ENCODE data around the gene RAB40C. TPM values are rescaled to one million over a fixed set of nuclear protein-coding genes. Genes with fewer than 3 reads are reported as not detected.

Gene RAB40C
- total and polyA plus RNA-seq, 3 donors from 2014 or later = 27.6 to 51.2 (median 47.9) TPM

- H3K36me3 ChIP-seq (ENCODE audit: low read depth, missing control alignments) = no peaks in the 10 kb centered on the region
- H3K4me1 ChIP-seq = peaks cover under 1% of the 10 kb centered on the region
- H3K27ac ChIP-seq = no peak overlapping the region
- 95 to 96% methylated on average over 7 to 23 of the region's 24 CpGs for WGBS, 2 donors
- H3K4me3 ChIP-seq = no peak overlapping the region
- no peaks in the 10 kb centered on the region for H3K9me3 ChIP-seq
- DNase-seq = no peak
- no peaks in the 10 kb centered on the region for H3K27me3 ChIP-seq
- TF ChIP-seq CTCF (IDR thresholded peaks at IDR 0.05) (no peak), POLR2A (IDR thresholded peaks at IDR 0.05) (no peak)
- intact Hi-C loops (cut with DNase I; ENCODE audit: low total_unique reads) = no loop called here
Observed at GRCh38 chr16:578232-578869, 11.5 kb upstream of the RAB40C start.

- WGBS, 2 donors = 56 to 89% methylated on average over 3 to 34 of the region's 34 CpGs
Observed at GRCh38 chr16:578870-579405, 10.9 kb upstream of the RAB40C start.

GRCh38 chr16:580141-580945 is 9.5 kb upstream of the RAB40C start:
- Histone ChIP-seq H3K4me1 (peaks cover 4% of the 10 kb centered on the region), H3K36me3 (ENCODE audit: low read depth, missing control alignments) (no peaks in the 10 kb centered on the region), H3K27ac (no peak overlapping the region), H3K27me3 (no peaks in the 10 kb centered on the region), H3K9me3 (no peaks in the 10 kb centered on the region), H3K4me3 (no peak overlapping the region)
- WGBS, 2 donors = 91 to 93% methylated on average over 7 to 27 of the region's 27 CpGs
- DNase-seq = no peak
- TF ChIP-seq POLR2A (IDR thresholded peaks at IDR 0.05) (no peak), CTCF (IDR thresholded peaks at IDR 0.05) (no peak)
- intact Hi-C loops (cut with DNase I; ENCODE audit: low total_unique reads) = loop anchor here (10.0 kb wide), 2 partner anchors 54 to 84 kb away; partner anchors contain the start of genes METTL26, RHOT2 and WFIKKN1

More at GRCh38 chr16:578870-579405, 10.9 kb upstream of the RAB40C start:
- intact Hi-C loops (cut with DNase I; ENCODE audit: low total_unique reads) = no loop called here
- no peak overlapping the region for H3K27ac ChIP-seq
- DNase-seq = peak; percentile 73
- TF ChIP-seq CTCF (IDR thresholded peaks at IDR 0.05) (peak; percentile 56 to 62 (median 58)), POLR2A (IDR thresholded peaks at IDR 0.05) (no peak)
- H3K36me3 ChIP-seq (ENCODE audit: low read depth, missing control alignments) = no peaks in the 10 kb centered on the region
- peaks cover 4% of the 10 kb centered on the region for H3K4me1 ChIP-seq
- H3K9me3 ChIP-seq = no peaks in the 10 kb centered on the region
- no peak overlapping the region for H3K4me3 ChIP-seq
- H3K27me3 ChIP-seq = no peaks in the 10 kb centered on the region

- intact Hi-C loops (cut with DNase I; ENCODE audit: low total_unique reads) = loop anchor here (10.0 kb wide), 2 partner anchors 54 to 84 kb away; partner anchors contain the start of genes METTL26, RHOT2 and WFIKKN1
Observed at GRCh38 chr16:580946-581498, 8.8 kb upstream of the RAB40C start.

More at GRCh38 chr16:580946-581498, 8.8 kb upstream of the RAB40C start:
- 95% methylated on average over 15 to 19 of the region's 19 CpGs for WGBS, 2 donors
- Histone ChIP-seq H3K4me1 (peaks cover 4% of the 10 kb centered on the region), H3K27ac (no peak overlapping the region), H3K4me3 (no peak overlapping the region), H3K27me3 (no peaks in the 10 kb centered on the region), H3K36me3 (ENCODE audit: low read depth, missing control alignments) (no peaks in the 10 kb centered on the region), H3K9me3 (no peaks in the 10 kb centered on the region)
- DNase-seq = no peak
- no peak for TF ChIP-seq CTCF (IDR thresholded peaks at IDR 0.05)
- TF ChIP-seq POLR2A (IDR thresholded peaks at IDR 0.05) = no peak
